ENCODE results near the gene POLR1F.
"Not testable (repeated sequence)": the region's sequence is repeated elsewhere in the genome, so short reads cannot be mapped to it uniquely, and the experiment has no call there.

DNA sequence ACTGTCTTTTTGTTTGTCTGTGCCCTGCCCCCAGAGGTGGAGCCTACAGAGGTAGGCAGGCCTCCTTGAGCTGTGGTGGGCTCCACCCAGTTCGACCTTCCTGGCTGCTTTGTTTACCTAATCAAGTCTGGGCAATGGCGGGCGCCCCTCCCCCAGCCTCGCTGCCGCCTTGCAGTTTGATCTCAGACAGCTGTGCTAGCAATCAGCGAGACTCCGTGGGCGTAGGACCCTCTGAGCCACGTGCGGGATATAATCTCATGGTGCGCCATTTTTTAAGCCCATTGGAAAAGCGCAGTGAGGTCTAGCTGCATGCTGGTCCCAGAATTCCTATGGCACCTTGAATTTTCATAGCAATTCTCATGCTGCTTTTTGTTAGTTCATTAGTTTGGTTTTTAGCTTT lies 19.7 kb downstream of the POLR1F start:
- TF ChIP-seq POLR2A, POLR2AphosphoS5, EP300 (IDR thresholded peaks at IDR 0.05): not testable (repeated sequence)
- TF ChIP-seq, protein P1, sequence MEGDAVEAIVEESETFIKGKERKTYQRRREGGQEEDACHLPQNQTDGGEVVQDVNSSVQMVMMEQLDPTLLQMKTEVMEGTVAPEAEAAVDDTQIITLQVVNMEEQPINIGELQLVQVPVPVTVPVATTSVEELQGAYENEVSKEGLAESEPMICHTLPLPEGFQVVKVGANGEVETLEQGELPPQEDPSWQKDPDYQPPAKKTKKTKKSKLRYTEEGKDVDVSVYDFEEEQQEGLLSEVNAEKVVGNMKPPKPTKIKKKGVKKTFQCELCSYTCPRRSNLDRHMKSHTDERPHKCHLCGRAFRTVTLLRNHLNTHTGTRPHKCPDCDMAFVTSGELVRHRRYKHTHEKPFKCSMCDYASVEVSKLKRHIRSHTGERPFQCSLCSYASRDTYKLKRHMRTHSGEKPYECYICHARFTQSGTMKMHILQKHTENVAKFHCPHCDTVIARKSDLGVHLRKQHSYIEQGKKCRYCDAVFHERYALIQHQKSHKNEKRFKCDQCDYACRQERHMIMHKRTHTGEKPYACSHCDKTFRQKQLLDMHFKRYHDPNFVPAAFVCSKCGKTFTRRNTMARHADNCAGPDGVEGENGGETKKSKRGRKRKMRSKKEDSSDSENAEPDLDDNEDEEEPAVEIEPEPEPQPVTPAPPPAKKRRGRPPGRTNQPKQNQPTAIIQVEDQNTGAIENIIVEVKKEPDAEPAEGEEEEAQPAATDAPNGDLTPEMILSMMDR (IDR thresholded peaks at IDR 0.05): not testable (repeated sequence)
